Neural progenitor cell (in vitro differentiated cells): Measurements from ENCODE around the gene TMEM179. TPM values are rescaled to one million over a fixed set of nuclear protein-coding genes. Genes with fewer than 3 reads are reported as not detected.
A peak's percentile ranks its signal among the peaks of the same experiment; 100 is the strongest.

ENCODE experiments used
- DNase-seq: peaks from one replicate; pipeline ENCODE4 v3.0.0-alpha.2; 2016; ENCODE audit warnings: low spot score
- H2AFZ ChIP-seq: fragments of 200-600 bp; sonication (generic); replicated peaks from 2 replicates; pipeline ENCODE4 v1.6.1; 2016; ENCODE audit warnings: antibody characterized with exemption
- H3F3A ChIP-seq: fragments of 200-600 bp; sonication (generic); 2 replicates; pipeline ENCODE4 v1.6.1; 2016; ENCODE audit warnings: antibody characterized with exemption, low read depth
- H3K27ac ChIP-seq: fragments of 200-600 bp; sonication (generic); 2 replicates; pipeline ENCODE4 v1.5.1; 2016; ENCODE audit warnings: mild to moderate bottlenecking
- H3K27me3 ChIP-seq: fragments of 200-600 bp; sonication (generic); 2 replicates; pipeline ENCODE4 v1.6.1; 2016; ENCODE audit warnings: mild to moderate bottlenecking, moderate library complexity
- H3K36me3 ChIP-seq: fragments of 200-600 bp; sonication (generic); 2 replicates; pipeline ENCODE4 v1.5.1; 2016
- H3K4me1 ChIP-seq: fragments of 200-600 bp; sonication (generic); 2 replicates; pipeline ENCODE4 v1.6.1; 2016; ENCODE audit warnings: mixed run types
- H3K4me2 ChIP-seq: fragments of 200-600 bp; sonication (generic); 2 replicates; pipeline ENCODE4 v1.6.1; 2016
- H3K4me3 ChIP-seq: fragments of 200-600 bp; sonication (generic); 2 replicates; pipeline ENCODE4 v1.5.1; 2016
- H3K79me2 ChIP-seq: fragments of 200-600 bp; sonication (generic); 2 replicates; pipeline ENCODE4 v1.6.1; 2016; ENCODE audit warnings: low read depth
- H3K9ac ChIP-seq: fragments of 200-600 bp; sonication (generic); 2 replicates; pipeline ENCODE4 v1.6.1; 2016
- H3K9me3 ChIP-seq: fragments of 200-600 bp; sonication (generic); 2 replicates; pipeline ENCODE4 v1.5.1; 2016; ENCODE audit warnings: low read depth
- H4K20me1 ChIP-seq: fragments of 200-600 bp; sonication (generic); 2 replicates; pipeline ENCODE4 v1.6.1; 2016; ENCODE audit warnings: low read depth
- H3K27ac Mint-ChIP-seq: 3 replicates; pipeline ENCODE4 v1.8.0; 2021; ENCODE audit warnings: mixed read lengths
- H3K27me3 Mint-ChIP-seq: 2 replicates; pipeline ENCODE4 v1.8.0; 2022; ENCODE audit warnings: low read depth, mild to moderate bottlenecking, inconsistent platforms, moderate library complexity, mixed read lengths; ENCODE audit not compliant: insufficient read depth
- H3K36me3 Mint-ChIP-seq: 3 replicates; pipeline ENCODE4 v1.8.0; 2021; ENCODE audit warnings: mixed read lengths
- H3K4me1 Mint-ChIP-seq: 3 replicates; pipeline ENCODE4 v1.8.0; 2021; ENCODE audit warnings: mixed read lengths
- H3K4me3 Mint-ChIP-seq: 3 replicates; pipeline ENCODE4 v1.8.0; 2021; ENCODE audit warnings: mild to moderate bottlenecking, moderate library complexity, mixed read lengths
- H3K9me3 Mint-ChIP-seq: 3 replicates; pipeline ENCODE4 v1.8.0; 2020; ENCODE audit warnings: mixed read lengths
- EZH2 ChIP-seq: fragments of 200-600 bp; sonication (generic); IDR thresholded peaks from 2 replicates; pipeline ENCODE4 v1.6.1; 2017; ENCODE audit warnings: antibody characterized with exemption, mild to moderate bottlenecking, moderate library complexity
- EZH2phosphoT487 ChIP-seq: fragments of 200-600 bp; sonication (generic); IDR thresholded peaks from 2 replicates; pipeline ENCODE4 v1.6.1; 2017; ENCODE audit warnings: antibody characterized with exemption
- total RNA-seq: library from RNA; depleted of rRNA; stranded (reverse); fragments of >200 nt; gene quantifications from 2 replicates; pipeline ENCODE4 v1.2.3, GENCODE V29; 2015; ENCODE audit warnings: low replicate concordance
- TF ChIP-seq, protein P1 (sequence below): fragments of 200-600 bp; sonication (generic); IDR thresholded peaks from 2 replicates; pipeline ENCODE4 v1.5.1; 2017; ENCODE audit warnings: antibody characterized with exemption, mild to moderate bottlenecking

The TMEM179 gene
- total RNA-seq, 1 donor from 2014 or later = 0.77 TPM

DNA sequence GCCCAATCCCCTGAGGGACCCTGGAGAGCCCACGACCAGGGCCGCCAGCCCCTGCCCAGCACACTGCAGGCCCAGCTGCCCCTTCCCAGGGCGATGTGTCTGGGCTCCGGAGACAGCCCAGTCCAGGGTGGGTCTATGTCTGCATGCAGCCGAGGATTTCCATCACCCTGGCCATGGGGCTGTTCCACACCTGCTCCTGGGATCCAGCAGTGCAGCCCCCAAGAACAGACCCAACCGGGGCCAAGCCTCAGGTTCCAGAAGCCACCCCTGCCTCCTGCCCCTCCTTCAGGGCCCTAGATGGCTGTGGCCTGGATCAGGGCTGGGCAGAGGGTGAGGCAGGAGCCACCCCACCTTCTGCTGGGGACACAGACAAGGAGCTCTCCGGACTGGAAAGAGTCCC, 13.5 kb downstream of the TMEM179 start:
- no peak for DNase-seq
- Histone ChIP-seq H3K4me1 (no peaks in the 10 kb centered on the region), H3K27me3 (no peaks in the 10 kb centered on the region), H3K4me2 (no peak overlapping the region), H3F3A (no peaks in the 10 kb centered on the region), H3K4me3 (no peak overlapping the region), H3K9ac (no peak overlapping the region), H2AFZ (no peak overlapping the region), H3K9me3 (no peaks in the 10 kb centered on the region), H3K27ac (no peak overlapping the region), H4K20me1 (no peaks in the 10 kb centered on the region), H3K79me2 (no peaks in the 10 kb centered on the region), H3K36me3 (no peaks in the 10 kb centered on the region)
- H3K4me1 Mint-ChIP-seq = peaks cover 13% of the 10 kb centered on the region
- TF ChIP-seq EZH2 (no peak), EZH2phosphoT487 (no peak)
- TF ChIP-seq, protein P1, sequence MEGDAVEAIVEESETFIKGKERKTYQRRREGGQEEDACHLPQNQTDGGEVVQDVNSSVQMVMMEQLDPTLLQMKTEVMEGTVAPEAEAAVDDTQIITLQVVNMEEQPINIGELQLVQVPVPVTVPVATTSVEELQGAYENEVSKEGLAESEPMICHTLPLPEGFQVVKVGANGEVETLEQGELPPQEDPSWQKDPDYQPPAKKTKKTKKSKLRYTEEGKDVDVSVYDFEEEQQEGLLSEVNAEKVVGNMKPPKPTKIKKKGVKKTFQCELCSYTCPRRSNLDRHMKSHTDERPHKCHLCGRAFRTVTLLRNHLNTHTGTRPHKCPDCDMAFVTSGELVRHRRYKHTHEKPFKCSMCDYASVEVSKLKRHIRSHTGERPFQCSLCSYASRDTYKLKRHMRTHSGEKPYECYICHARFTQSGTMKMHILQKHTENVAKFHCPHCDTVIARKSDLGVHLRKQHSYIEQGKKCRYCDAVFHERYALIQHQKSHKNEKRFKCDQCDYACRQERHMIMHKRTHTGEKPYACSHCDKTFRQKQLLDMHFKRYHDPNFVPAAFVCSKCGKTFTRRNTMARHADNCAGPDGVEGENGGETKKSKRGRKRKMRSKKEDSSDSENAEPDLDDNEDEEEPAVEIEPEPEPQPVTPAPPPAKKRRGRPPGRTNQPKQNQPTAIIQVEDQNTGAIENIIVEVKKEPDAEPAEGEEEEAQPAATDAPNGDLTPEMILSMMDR = no peak
- no peaks in the 10 kb centered on the region for H3K36me3 Mint-ChIP-seq
- H3K9me3 Mint-ChIP-seq = no peaks in the 10 kb centered on the region
- no peak overlapping the region for H3K27ac Mint-ChIP-seq
- peaks cover 8% of the 10 kb centered on the region for H3K27me3 Mint-ChIP-seq
- H3K4me3 Mint-ChIP-seq = no peak overlapping the region

GRCh38 chr14:104590240-104590965, 14.2 kb downstream of the TMEM179 start:
- Mint-ChIP-seq H3K36me3 (no peaks in the 10 kb centered on the region), H3K27ac (peak overlapping the region; percentile 73), H3K9me3 (no peaks in the 10 kb centered on the region), H3K4me1 (peaks cover 13% of the 10 kb centered on the region), H3K4me3 (no peak overlapping the region), H3K27me3 (peaks cover 6% of the 10 kb centered on the region)
- Histone ChIP-seq H3K4me2 (no peak overlapping the region), H3K36me3 (no peaks in the 10 kb centered on the region), H3K27ac (no peak overlapping the region), H2AFZ (no peak overlapping the region), H4K20me1 (no peaks in the 10 kb centered on the region), H3K9ac (no peak overlapping the region), H3F3A (no peaks in the 10 kb centered on the region), H3K9me3 (no peaks in the 10 kb centered on the region), H3K79me2 (no peaks in the 10 kb centered on the region), H3K4me3 (no peak overlapping the region), H3K4me1 (no peaks in the 10 kb centered on the region), H3K27me3 (no peaks in the 10 kb centered on the region)
- DNase-seq = no peak
- TF ChIP-seq EZH2phosphoT487 = no peak
- no peak for TF ChIP-seq EZH2
- TF ChIP-seq, protein P1 = no peak

DNA sequence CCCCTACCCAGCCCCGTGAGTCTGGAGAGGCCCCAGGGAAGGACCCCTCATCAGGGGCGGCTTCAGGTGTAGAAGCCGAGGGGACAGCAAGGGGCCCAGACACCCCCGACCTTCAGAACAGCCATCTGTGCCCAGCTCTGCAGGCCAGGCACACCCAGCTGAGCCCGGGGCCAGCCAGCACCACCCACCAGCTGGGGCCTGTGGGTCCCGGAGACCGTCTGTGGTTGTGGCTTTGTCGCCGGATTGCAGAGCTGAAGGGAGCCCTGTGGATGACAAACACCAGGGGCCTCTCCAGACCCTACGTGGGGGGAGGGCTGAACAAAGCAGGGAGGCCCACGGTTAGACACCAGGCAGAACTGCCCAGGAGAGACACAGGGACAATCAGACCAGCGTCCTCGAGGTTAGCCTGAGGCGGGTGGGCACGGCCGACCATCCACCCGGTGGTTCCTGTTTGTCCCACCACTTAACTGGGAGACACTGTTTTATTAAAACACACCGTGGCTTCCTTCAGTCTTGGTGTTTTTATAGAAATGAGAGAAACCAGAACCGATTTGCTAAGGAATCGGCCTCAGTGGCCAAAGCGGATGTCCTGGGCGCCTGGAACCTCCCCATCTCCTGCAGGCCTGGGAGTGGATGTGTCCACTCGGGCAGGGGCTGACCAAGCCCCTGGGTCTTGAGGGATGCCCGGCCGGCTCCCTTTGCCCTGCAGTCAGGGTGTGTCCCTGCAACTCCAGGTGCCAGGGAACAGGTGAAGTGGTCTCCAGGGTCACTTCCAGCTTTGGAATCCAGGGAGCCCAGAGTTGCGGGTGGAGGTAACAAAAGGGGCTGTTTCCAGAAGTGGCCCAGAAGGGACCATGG, 15.0 kb downstream of the TMEM179 start:
- no peak overlapping the region for H2AFZ ChIP-seq
- H3K27ac ChIP-seq = no peak overlapping the region
- Mint-ChIP-seq H3K27ac (no peak overlapping the region), H3K9me3 (no peaks in the 10 kb centered on the region), H3K27me3 (peaks cover 9% of the 10 kb centered on the region), H3K36me3 (no peaks in the 10 kb centered on the region), H3K4me1 (peaks cover 15% of the 10 kb centered on the region), H3K4me3 (no peak overlapping the region)
- H3K4me2 ChIP-seq = no peak overlapping the region
- no peak overlapping the region for H3K4me3 ChIP-seq
- H3F3A ChIP-seq = no peaks in the 10 kb centered on the region
- no peaks in the 10 kb centered on the region for H3K27me3 ChIP-seq
- no peaks in the 10 kb centered on the region for H3K79me2 ChIP-seq
- TF ChIP-seq EZH2phosphoT487 = no peak
- no peak for TF ChIP-seq EZH2
- TF ChIP-seq, protein P1 = no peak
- DNase-seq = no peak
- no peaks in the 10 kb centered on the region for H3K4me1 ChIP-seq
- H3K9me3 ChIP-seq = no peaks in the 10 kb centered on the region
- H3K9ac ChIP-seq = no peak overlapping the region
- no peaks in the 10 kb centered on the region for H3K36me3 ChIP-seq
- no peaks in the 10 kb centered on the region for H4K20me1 ChIP-seq
